Nephron (organoid): ENCODE data around the gene NFATC2IP.

Experiments
- H3K27ac Mint-ChIP-seq, 3 experiments: 2 replicates each; pipeline ENCODE4 v1.8.0; 2020; ENCODE audit warnings: mixed read lengths in 3 of 3, mild to moderate bottlenecking in 2 of 3, moderate library complexity in 1 of 3
- H3K27me3 Mint-ChIP-seq: 2 replicates; pipeline ENCODE4 v1.8.0; 2021; ENCODE audit warnings: low read depth, mild to moderate bottlenecking, moderate library complexity, mixed read lengths
- H3K36me3 Mint-ChIP-seq: 2 replicates; pipeline ENCODE4 v1.8.0; 2020; ENCODE audit warnings: low read depth, mixed read lengths
- H3K4me1 Mint-ChIP-seq: 2 replicates; pipeline ENCODE4 v1.8.0; 2020; ENCODE audit warnings: mixed read lengths
- H3K4me3 Mint-ChIP-seq, 3 experiments: 2 replicates each; pipeline ENCODE4 v1.8.0; 2020; ENCODE audit warnings: mild to moderate bottlenecking in 3 of 3, mixed read lengths in 3 of 3, moderate library complexity in 2 of 3
- H3K9me3 Mint-ChIP-seq: 2 replicates; pipeline ENCODE4 v1.8.0; 2020; ENCODE audit warnings: mixed read lengths
- CTCF ChIP-seq, 3 experiments: fragments of 200-600 bp; sonication (generic); IDR thresholded peaks; one replicate each; pipeline ENCODE4 v1.5.0; 2021; ENCODE audit warnings: antibody characterized with exemption in 3 of 3; ENCODE audit not compliant: unreplicated experiment in 3 of 3

NFATC2IP gene

GRCh38 chr16:28930203-28930602 lies 20.5 kb upstream of the NFATC2IP start:
- Mint-ChIP-seq H3K4me3 (no peak overlapping the region), H3K36me3 (no peaks in the 10 kb centered on the region), H3K27me3 (peaks cover 8% of the 10 kb centered on the region), H3K27ac (peak overlapping the region in 1 of 3 experiments; percentile 12), H3K4me1 (peaks cover 4% of the 10 kb centered on the region), H3K9me3 (no peaks in the 10 kb centered on the region)
- no peak for TF ChIP-seq CTCF (IDR thresholded peaks at IDR 0.05; ENCODE audit: unreplicated experiment in 3 of 3)

GRCh38 chr16:28930652-28931051 lies 20.1 kb upstream of the NFATC2IP start:
- Mint-ChIP-seq H3K36me3 (no peaks in the 10 kb centered on the region), H3K27me3 (peaks cover 8% of the 10 kb centered on the region), H3K4me1 (peaks cover 4% of the 10 kb centered on the region), H3K27ac (peak overlapping the region in 2 of 3 experiments; percentile 12 to 31), H3K9me3 (no peaks in the 10 kb centered on the region), H3K4me3 (no peak overlapping the region)
- TF ChIP-seq CTCF (IDR thresholded peaks at IDR 0.05; ENCODE audit: unreplicated experiment in 3 of 3): no peak

GRCh38 chr16:28931801-28932225 lies 18.9 kb upstream of the NFATC2IP start, which contains the start of gene CD19:
Gene CD19, plus strand, starts transcription at chr16:28931971. Its CDS starts 30 bp downstream, at chr16:28932001.
- H3K9me3 Mint-ChIP-seq: no peaks in the 10 kb centered on the region
- H3K27me3 Mint-ChIP-seq: peaks cover 8% of the 10 kb centered on the region
- H3K4me1 Mint-ChIP-seq: peaks cover 4% of the 10 kb centered on the region
- no peak within 1 kb of the TSS for H3K4me3 Mint-ChIP-seq
- no peaks in the 10 kb centered on the region for H3K36me3 Mint-ChIP-seq
- peak within 1 kb of the TSS in 1 of 3 experiments; percentile 31 for H3K27ac Mint-ChIP-seq
- no peak for TF ChIP-seq CTCF (IDR thresholded peaks at IDR 0.05; ENCODE audit: unreplicated experiment in 3 of 3)

- Mint-ChIP-seq H3K27me3 (peaks cover 8% of the 10 kb centered on the region), H3K4me3 (no peak overlapping the region), H3K9me3 (no peaks in the 10 kb centered on the region), H3K4me1 (peaks cover 4% of the 10 kb centered on the region), H3K36me3 (no peaks in the 10 kb centered on the region), H3K27ac (no peak overlapping the region)
- no peak for TF ChIP-seq CTCF (IDR thresholded peaks at IDR 0.05; ENCODE audit: unreplicated experiment in 3 of 3)
Observed at GRCh38 chr16:28932339-28933141, 18.2 kb upstream of the NFATC2IP start.

GRCh38 chr16:28933171-28933570 lies 17.6 kb upstream of the NFATC2IP start:
- peaks cover 4% of the 10 kb centered on the region for H3K4me1 Mint-ChIP-seq
- H3K9me3 Mint-ChIP-seq: no peaks in the 10 kb centered on the region
- H3K27me3 Mint-ChIP-seq: peaks cover 8% of the 10 kb centered on the region
- no peaks in the 10 kb centered on the region for H3K36me3 Mint-ChIP-seq
- H3K4me3 Mint-ChIP-seq: no peak overlapping the region
- no peak overlapping the region for H3K27ac Mint-ChIP-seq
- no peak for TF ChIP-seq CTCF (IDR thresholded peaks at IDR 0.05; ENCODE audit: unreplicated experiment in 3 of 3)

- Mint-ChIP-seq H3K4me1 (peaks cover 4% of the 10 kb centered on the region), H3K4me3 (no peak overlapping the region), H3K36me3 (no peaks in the 10 kb centered on the region), H3K9me3 (no peaks in the 10 kb centered on the region), H3K27me3 (peaks cover 8% of the 10 kb centered on the region), H3K27ac (no peak overlapping the region)
- TF ChIP-seq CTCF (IDR thresholded peaks at IDR 0.05; ENCODE audit: unreplicated experiment in 3 of 3): no peak
Observed at GRCh38 chr16:28935346-28935745, 15.4 kb upstream of the NFATC2IP start.
